A673 (cell line): Measurements from ENCODE around the gene FKBP11.

Experiments used
- EZH2 ChIP-seq: fragments of 200-600 bp; sonication (generic); IDR thresholded peaks from 2 replicates; pipeline ENCODE4 v1.6.1; 2017; ENCODE audit warnings: borderline replicate concordance, low read depth, mild to moderate bottlenecking, mixed read lengths, antibody characterized with exemption, low read length; ENCODE audit not compliant: poor library complexity, severe bottlenecking
- TF ChIP-seq, protein P1 (sequence below): fragments of 300-800, 200-600 bp; sonication (generic); conservative IDR thresholded peaks from 2 replicates; pipeline ENCODE4 v1.5.1; 2017; ENCODE audit warnings: low read depth, mild to moderate bottlenecking, antibody characterized with exemption, low read length, moderate library complexity, mixed read lengths

DNA sequence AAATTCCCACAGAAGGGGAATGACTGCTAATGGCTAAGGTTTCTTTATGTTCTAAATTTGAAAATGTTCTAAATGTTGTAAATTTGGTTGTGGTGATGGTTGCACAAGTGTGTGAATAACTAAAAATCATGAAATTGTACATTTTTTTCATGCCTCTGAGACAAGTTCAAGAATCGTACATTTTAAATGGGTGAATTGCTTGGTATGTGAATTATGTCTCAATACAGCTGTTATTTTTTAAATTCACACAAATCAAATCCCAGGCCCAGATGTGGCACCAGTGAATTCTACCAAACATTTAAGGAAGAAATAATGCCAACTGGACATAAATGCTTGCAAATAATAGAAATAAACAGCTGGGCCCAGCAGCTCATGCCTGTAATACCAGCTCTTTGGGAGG, 31.0 kb downstream of the FKBP11 start:
- TF ChIP-seq, protein P1, sequence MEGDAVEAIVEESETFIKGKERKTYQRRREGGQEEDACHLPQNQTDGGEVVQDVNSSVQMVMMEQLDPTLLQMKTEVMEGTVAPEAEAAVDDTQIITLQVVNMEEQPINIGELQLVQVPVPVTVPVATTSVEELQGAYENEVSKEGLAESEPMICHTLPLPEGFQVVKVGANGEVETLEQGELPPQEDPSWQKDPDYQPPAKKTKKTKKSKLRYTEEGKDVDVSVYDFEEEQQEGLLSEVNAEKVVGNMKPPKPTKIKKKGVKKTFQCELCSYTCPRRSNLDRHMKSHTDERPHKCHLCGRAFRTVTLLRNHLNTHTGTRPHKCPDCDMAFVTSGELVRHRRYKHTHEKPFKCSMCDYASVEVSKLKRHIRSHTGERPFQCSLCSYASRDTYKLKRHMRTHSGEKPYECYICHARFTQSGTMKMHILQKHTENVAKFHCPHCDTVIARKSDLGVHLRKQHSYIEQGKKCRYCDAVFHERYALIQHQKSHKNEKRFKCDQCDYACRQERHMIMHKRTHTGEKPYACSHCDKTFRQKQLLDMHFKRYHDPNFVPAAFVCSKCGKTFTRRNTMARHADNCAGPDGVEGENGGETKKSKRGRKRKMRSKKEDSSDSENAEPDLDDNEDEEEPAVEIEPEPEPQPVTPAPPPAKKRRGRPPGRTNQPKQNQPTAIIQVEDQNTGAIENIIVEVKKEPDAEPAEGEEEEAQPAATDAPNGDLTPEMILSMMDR: no peak
- no peak for TF ChIP-seq EZH2
